Measurements from ENCODE around the gene PGM5.

The PGM5 gene

GRCh38 chr9:68532131-68532530, 175.7 kb downstream of the PGM5 start:
- in situ Hi-C loops (cut with HindIII; ENCODE audit: low sequenced_read_pairs), result no loop called here

GRCh38 chr9:68533678-68534077, 177.3 kb downstream of the PGM5 start:
- in situ Hi-C loops (cut with HindIII; ENCODE audit: low sequenced_read_pairs), result no loop called here

- in situ Hi-C loops (cut with HindIII; ENCODE audit: low sequenced_read_pairs), result no loop called here
These were observed 180.6 kb downstream of the PGM5 start for GRCh38 chr9:68536876-68537615.

GRCh38 chr9:68537616-68537880, 181.1 kb downstream of the PGM5 start:
- in situ Hi-C loops (cut with HindIII; ENCODE audit: low sequenced_read_pairs), result no loop called here

- in situ Hi-C loops (cut with HindIII; ENCODE audit: low sequenced_read_pairs), result no loop called here
These were observed 181.8 kb downstream of the PGM5 start for GRCh38 chr9:68538200-68538599.

GRCh38 chr9:68540712-68541535, 184.5 kb downstream of the PGM5 start, which contains the start of gene TMEM252:
Gene TMEM252 (minus strand): TSS chr9:68540883. CDS start chr9:68540814, 69 bp downstream.
- in situ Hi-C loops (cut with HindIII; ENCODE audit: low sequenced_read_pairs), result no loop called here

- in situ Hi-C loops (cut with HindIII; ENCODE audit: low sequenced_read_pairs), result no loop called here
These were observed 185.2 kb downstream of the PGM5 start for GRCh38 chr9:68541568-68541967.

- in situ Hi-C loops (cut with HindIII; ENCODE audit: low sequenced_read_pairs), result no loop called here
These were observed 188.8 kb downstream of the PGM5 start for GRCh38 chr9:68545033-68545705.

- in situ Hi-C loops (cut with HindIII; ENCODE audit: low sequenced_read_pairs), result no loop called here
These were observed 190.4 kb downstream of the PGM5 start for GRCh38 chr9:68546596-68547390.

- in situ Hi-C loops (cut with HindIII; ENCODE audit: low sequenced_read_pairs), result no loop called here
These were observed 191.0 kb downstream of the PGM5 start for GRCh38 chr9:68547417-68547816.

- in situ Hi-C loops (cut with HindIII; ENCODE audit: low sequenced_read_pairs), result no loop called here
These were observed 191.8 kb downstream of the PGM5 start for GRCh38 chr9:68548241-68548640.

GRCh38 chr9:68551191-68551590, 194.8 kb downstream of the PGM5 start:
- in situ Hi-C loops (cut with HindIII; ENCODE audit: low sequenced_read_pairs), result no loop called here

GRCh38 chr9:68552700-68553476, 196.5 kb downstream of the PGM5 start:
- in situ Hi-C loops (cut with HindIII; ENCODE audit: low sequenced_read_pairs), result no loop called here

GRCh38 chr9:68555437-68556150, 199.2 kb downstream of the PGM5 start:
- in situ Hi-C loops (cut with HindIII; ENCODE audit: low sequenced_read_pairs), result no loop called here

- in situ Hi-C loops (cut with HindIII; ENCODE audit: low sequenced_read_pairs), result no loop called here
These were observed 202.1 kb downstream of the PGM5 start for GRCh38 chr9:68558545-68558944.

GRCh38 chr9:68560071-68560844, 203.8 kb downstream of the PGM5 start:
- in situ Hi-C loops (cut with HindIII; ENCODE audit: low sequenced_read_pairs), result no loop called here

- in situ Hi-C loops (cut with HindIII; ENCODE audit: low sequenced_read_pairs), result no loop called here
These were observed 206.1 kb downstream of the PGM5 start for GRCh38 chr9:68562461-68562860.

GRCh38 chr9:68567565-68567964, 211.2 kb downstream of the PGM5 start:
- in situ Hi-C loops (cut with HindIII; ENCODE audit: low sequenced_read_pairs), result no loop called here

GRCh38 chr9:68574150-68574549, 217.7 kb downstream of the PGM5 start:
- in situ Hi-C loops (cut with HindIII; ENCODE audit: low sequenced_read_pairs), result no loop called here

Data from DLD1 (cell line).